AML-193 (cell line): ENCODE data around the gene ZNF783.
"Not testable (repeated sequence)": the region's sequence is repeated elsewhere in the genome, so short reads cannot be mapped to it uniquely, and the experiment has no call there.

Experiments
- DNase-seq, 2 experiments: peaks; one replicate each; lab custom pipeline; 2025; lab: John Stamatoyannopoulos, UW

ZNF783 gene

GRCh38 chr7:149330914-149331567, 69.0 kb downstream of the ZNF783 start:
- no peak for DNase-seq

DNA sequence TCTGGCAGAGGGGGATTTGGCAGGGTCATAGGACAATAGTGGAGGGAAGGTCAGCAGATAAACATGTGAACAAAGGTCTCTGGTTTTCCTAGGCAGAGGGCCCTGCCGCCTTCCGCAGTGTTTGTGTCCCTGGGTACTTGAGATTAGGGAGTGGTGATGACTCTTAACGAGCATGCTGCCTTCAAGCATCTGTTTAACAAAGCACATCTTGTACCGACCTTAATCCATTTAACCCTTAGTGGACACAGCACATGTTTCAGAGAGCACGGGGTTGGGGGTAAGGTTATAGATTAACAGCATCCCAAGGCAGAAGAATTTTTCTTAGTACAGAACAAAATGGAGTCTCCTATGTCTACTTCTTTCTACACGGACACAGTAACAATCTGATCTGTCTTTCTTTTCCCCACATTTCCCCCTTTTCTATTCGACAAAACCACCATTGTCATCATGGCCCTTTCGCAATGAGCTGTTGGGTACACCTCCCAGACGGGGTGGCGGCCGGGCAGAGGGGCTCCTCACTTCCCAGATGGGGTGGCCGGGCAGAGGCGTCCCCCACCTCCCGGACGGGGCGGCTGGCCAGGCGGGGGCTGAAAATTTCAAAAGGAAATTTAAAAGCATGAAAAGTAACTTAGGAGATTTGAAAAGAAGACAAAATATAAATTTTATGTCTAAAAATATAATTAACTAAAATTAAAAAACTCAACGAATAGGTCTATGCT, 70.8 kb downstream of the ZNF783 start:
- not testable (repeated sequence) for DNase-seq

DNA sequence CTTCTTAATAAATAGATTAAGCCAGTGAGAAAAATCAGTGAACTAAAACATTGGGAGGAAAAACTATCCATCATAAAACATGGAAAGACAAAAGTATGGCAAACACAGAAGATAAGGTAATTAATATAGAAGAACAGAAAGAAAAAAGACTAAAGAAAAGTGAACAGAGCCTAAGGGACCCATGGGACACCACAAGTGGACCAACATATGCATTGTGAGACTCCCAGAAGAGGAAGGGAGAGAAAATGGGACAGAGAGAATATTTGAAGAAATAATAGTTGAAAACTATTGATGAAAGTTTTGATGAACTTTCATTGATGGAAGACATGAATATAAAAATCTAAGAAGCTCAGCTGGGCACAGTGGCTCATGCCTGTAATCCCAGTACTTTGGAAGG, 71.3 kb downstream of the ZNF783 start:
- no peak for DNase-seq

GRCh38 chr7:149334219-149334618, 72.2 kb downstream of the ZNF783 start:
- no peak for DNase-seq
